ENCODE results near the gene SEC61B. TPM values are rescaled to one million over a fixed set of nuclear protein-coding genes. Genes with fewer than 3 reads are reported as not detected.
A peak's percentile ranks its signal among the peaks of the same experiment; 100 is the strongest.

Gene SEC61B
- total and polyA plus RNA-seq, 2 experiments from 2014 or later, result 133 to 602 TPM

- TF ChIP-seq ZNF462 (CRISPR knock-in tag; IDR thresholded peaks at IDR 0.05) (no peak), CREB1 (CRISPR knock-in tag; IDR thresholded peaks at IDR 0.05; ENCODE audit: low read depth) (no peak), JUNB (IDR thresholded peaks at IDR 0.05; ENCODE audit: unreplicated experiment) (no peak), EZH2phosphoT487 (IDR thresholded peaks at IDR 0.05; ENCODE audit: unreplicated experiment) (no peak)
Measured at GRCh38 chr9:99216073-99216472, 6.0 kb upstream of the SEC61B start (continued).

GRCh38 chr9:99220011-99220410 is 2.1 kb upstream of the SEC61B start:
- peaks cover 39% of the 10 kb centered on the region for H4K20me1 ChIP-seq (replicated peaks; ENCODE audit: insufficient read depth)
- H2AFZ ChIP-seq, result no peak overlapping the region
- H3K79me2 ChIP-seq (replicated peaks; ENCODE audit: insufficient read depth), result peaks cover 81% of the 10 kb centered on the region
- H3K27ac Mint-ChIP-seq, result peak overlapping the region; percentile 22; the same call in 1 of the 2 replicates
- peaks cover 24% of the 10 kb centered on the region for H3K4me1 Mint-ChIP-seq
- no peaks in the 10 kb centered on the region for H3K9me2 ChIP-seq (ENCODE audit: insufficient read depth)
- H3K36me3 Mint-ChIP-seq (ENCODE audit: low read depth), result peaks cover 43% of the 10 kb centered on the region
- no peak overlapping the region for H3K27ac ChIP-seq (ENCODE audit: low read depth)
- peak overlapping the region; percentile 60 for H3K4me3 Mint-ChIP-seq
- H3K27me3 ChIP-seq (ENCODE audit: insufficient read depth), result no peaks in the 10 kb centered on the region
- peaks cover 12% of the 10 kb centered on the region; the same call in 1 of the 2 replicates for H3K36me3 ChIP-seq (ENCODE audit: insufficient read depth)
- peak overlapping the region; percentile 98 for H3K4me3 ChIP-seq
- DNase-seq (ENCODE audit: low spot score), result no peak
- H3K9me3 Mint-ChIP-seq, result no peaks in the 10 kb centered on the region
- no peaks in the 10 kb centered on the region for H3F3A ChIP-seq (replicated peaks; ENCODE audit: low read depth)
- no peak for ATAC-seq
- H3K4me1 ChIP-seq (ENCODE audit: insufficient read depth), result peaks cover 22% of the 10 kb centered on the region
- peak overlapping the region; percentile 98 for H3K4me2 ChIP-seq
- H3K27me3 Mint-ChIP-seq (ENCODE audit: insufficient read depth, low read depth, poor library complexity), result no peaks in the 10 kb centered on the region
- TF ChIP-seq JUNB (IDR thresholded peaks at IDR 0.05; ENCODE audit: unreplicated experiment), result no peak
- no peak for TF ChIP-seq POLR2AphosphoS5 (IDR thresholded peaks at IDR 0.05; ENCODE audit: low read depth)
- no peak for TF ChIP-seq CREB1 (CRISPR knock-in tag; IDR thresholded peaks at IDR 0.05; ENCODE audit: low read depth)
- TF ChIP-seq EZH2 (IDR thresholded peaks at IDR 0.05; ENCODE audit: low read depth, unreplicated experiment), result no peak
- no peak for TF ChIP-seq ETS1 (IDR thresholded peaks at IDR 0.05)
- no peak for TF ChIP-seq STAT1 (IDR thresholded peaks at IDR 0.05; ENCODE audit: unreplicated experiment)
- no peak for TF ChIP-seq NANOG (IDR thresholded peaks at IDR 0.05; ENCODE audit: borderline replicate concordance)
- TF ChIP-seq EZH2phosphoT487 (IDR thresholded peaks at IDR 0.05; ENCODE audit: unreplicated experiment), result no peak
- TF ChIP-seq CTCF (conservative IDR thresholded peaks at IDR 0.05; ENCODE audit: low read depth in 2 of 2), result no peak
